Vagina (tissue), 2 donors: ENCODE results near the gene SNX24.

Experiments
- POLR2A ChIP-seq, 2 donors: fragments of 450-650 bp; IDR thresholded peaks; one replicate each; pipeline ENCODE4 v1.6.1; 2017; ENCODE audit warnings: antibody characterized with exemption in 2 of 2, mild to moderate bottlenecking in 2 of 2, moderate library complexity in 2 of 2
- POLR2AphosphoS5 ChIP-seq, 2 donors: sonication (generic); formaldehyde crosslinking; IDR thresholded peaks; one replicate each; pipeline ENCODE4 v1.9.0; 2017; ENCODE audit warnings: antibody characterized with exemption in 2 of 2, mild to moderate bottlenecking in 2 of 2, low read depth in 1 of 2; ENCODE audit not compliant: insufficient read depth in 1 of 2
- TF ChIP-seq, protein P1 (sequence below), 3 experiments: fragments of 450-650 bp in 2 of 3; fragments of 200-600 bp in 1 of 3; sonication (generic) in 1 of 3; IDR thresholded peaks; one replicate each; pipeline ENCODE4 v1.5.1; 2017 to 2019; ENCODE audit warnings: antibody characterized with exemption in 3 of 3, mild to moderate bottlenecking in 2 of 3, moderate library complexity in 2 of 3

DNA sequence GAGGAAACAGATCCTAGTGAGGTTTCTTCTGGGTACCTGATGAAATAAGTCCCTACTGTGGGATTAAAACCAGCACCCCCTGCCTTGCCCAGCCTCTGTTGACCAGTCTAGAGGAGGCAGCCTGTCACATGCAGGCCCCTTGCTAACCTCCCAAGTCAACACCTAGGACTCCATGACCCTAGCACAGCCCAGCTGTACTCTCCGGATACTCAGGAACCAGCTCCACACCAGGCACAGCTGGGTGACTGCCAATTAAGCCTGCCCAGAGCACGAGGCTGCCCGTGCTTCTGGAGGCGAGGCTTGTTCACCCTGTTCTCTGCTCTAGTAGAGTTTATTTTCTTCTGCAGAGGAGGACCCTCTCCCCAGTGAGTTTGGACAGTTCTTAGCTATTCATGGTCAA is 92.5 kb downstream of the SNX24 start:
- TF ChIP-seq, protein P1, sequence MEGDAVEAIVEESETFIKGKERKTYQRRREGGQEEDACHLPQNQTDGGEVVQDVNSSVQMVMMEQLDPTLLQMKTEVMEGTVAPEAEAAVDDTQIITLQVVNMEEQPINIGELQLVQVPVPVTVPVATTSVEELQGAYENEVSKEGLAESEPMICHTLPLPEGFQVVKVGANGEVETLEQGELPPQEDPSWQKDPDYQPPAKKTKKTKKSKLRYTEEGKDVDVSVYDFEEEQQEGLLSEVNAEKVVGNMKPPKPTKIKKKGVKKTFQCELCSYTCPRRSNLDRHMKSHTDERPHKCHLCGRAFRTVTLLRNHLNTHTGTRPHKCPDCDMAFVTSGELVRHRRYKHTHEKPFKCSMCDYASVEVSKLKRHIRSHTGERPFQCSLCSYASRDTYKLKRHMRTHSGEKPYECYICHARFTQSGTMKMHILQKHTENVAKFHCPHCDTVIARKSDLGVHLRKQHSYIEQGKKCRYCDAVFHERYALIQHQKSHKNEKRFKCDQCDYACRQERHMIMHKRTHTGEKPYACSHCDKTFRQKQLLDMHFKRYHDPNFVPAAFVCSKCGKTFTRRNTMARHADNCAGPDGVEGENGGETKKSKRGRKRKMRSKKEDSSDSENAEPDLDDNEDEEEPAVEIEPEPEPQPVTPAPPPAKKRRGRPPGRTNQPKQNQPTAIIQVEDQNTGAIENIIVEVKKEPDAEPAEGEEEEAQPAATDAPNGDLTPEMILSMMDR (IDR thresholded peaks at IDR 0.05), result no peak
- no peak for TF ChIP-seq POLR2AphosphoS5 (IDR thresholded peaks at IDR 0.05; ENCODE audit: insufficient read depth in 1 of 2, low read depth in 1 of 2)
- no peak for TF ChIP-seq POLR2A (IDR thresholded peaks at IDR 0.05)
